Ovary (tissue), 1 donor: Measurements from ENCODE around the gene KRTAP3-1.

Experiments used
- EP300 ChIP-seq: sonication (generic); formaldehyde crosslinking; IDR thresholded peaks from one replicate; pipeline ENCODE4 v1.6.1; 2017; ENCODE audit warnings: antibody characterized with exemption
- POLR2A ChIP-seq: fragments of 450-650 bp; IDR thresholded peaks from one replicate; pipeline ENCODE4 v1.6.1; 2017; ENCODE audit warnings: antibody characterized with exemption, mild to moderate bottlenecking, moderate library complexity

DNA sequence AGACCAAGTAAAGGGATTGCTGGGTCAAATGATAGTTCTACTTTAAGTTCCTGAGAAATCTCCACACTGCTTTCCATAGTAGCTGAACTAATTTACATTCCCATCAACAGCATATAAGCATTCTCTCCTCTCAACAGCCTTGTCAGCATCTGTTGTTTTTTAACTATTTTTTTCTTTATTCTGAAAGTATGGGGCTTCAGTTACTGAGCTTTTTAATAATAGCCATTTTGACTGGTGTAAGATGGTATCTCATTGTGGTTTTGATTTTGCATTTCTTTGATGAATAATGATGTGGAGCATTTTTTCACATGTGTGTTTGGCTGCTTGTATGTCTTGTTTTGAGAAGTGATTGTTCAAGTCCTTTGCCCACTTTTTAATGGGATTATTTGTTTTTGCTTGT, 43.6 kb upstream of the KRTAP3-1 start:
- TF ChIP-seq EP300 (no peak), POLR2A (no peak)
